ENCODE results near the gene UGGT2. TPM values are rescaled to one million over a fixed set of nuclear protein-coding genes. Genes with fewer than 3 reads are reported as not detected.

Gene UGGT2
- total RNA-seq, 1 experiment from 2014 or later, result 34.5 TPM

- H3K9me3 Mint-ChIP-seq, result no peaks in the 10 kb centered on the region
- no peaks in the 10 kb centered on the region for H3K27me3 Mint-ChIP-seq (ENCODE audit: low read depth)
- Histone ChIP-seq H2BK12ac (ENCODE audit: insufficient read length, low read depth, low read length) (no peak overlapping the region), H2BK5ac (ENCODE audit: insufficient read length, low read length) (no peak overlapping the region), H3K14ac (ENCODE audit: insufficient read depth, low read length) (no peak overlapping the region), H2BK120ac (ENCODE audit: low read depth, low read length, poor library complexity, severe bottlenecking) (no peak overlapping the region), H3K56ac (ENCODE audit: insufficient read length, low read depth, low read length) (no peak overlapping the region), H3K79me1 (ENCODE audit: insufficient read depth, low read depth, low read length, poor library complexity, severe bottlenecking) (no peaks in the 10 kb centered on the region), H3K4me2 (ENCODE audit: insufficient read depth, insufficient read length, low read length) (no peak overlapping the region), H3K9ac (ENCODE audit: extremely low read depth, insufficient read length, low read length) (no peak overlapping the region), H2AFZ (ENCODE audit: low read length) (no peak overlapping the region), H4K91ac (ENCODE audit: insufficient read length, low read depth, low read length) (no peak overlapping the region), H3T11ph (ENCODE audit: low read length) (no peak overlapping the region), H3K27ac (ENCODE audit: insufficient read length, low read depth, low read length) (no peak overlapping the region), H3K4me1 (ENCODE audit: insufficient read depth, low read length) (no peaks in the 10 kb centered on the region), H3K23ac (ENCODE audit: insufficient read length, low read depth, low read length) (no peak overlapping the region), H2BK15ac (ENCODE audit: low read depth, low read length) (no peak overlapping the region), H3K79me2 (ENCODE audit: insufficient read depth, low read length) (no peaks in the 10 kb centered on the region), H2AK5ac (ENCODE audit: insufficient read length, low read length) (no peak overlapping the region), H4K20me1 (ENCODE audit: control insufficient read depth, insufficient read depth, insufficient read length) (no peaks in the 10 kb centered on the region), H3K27me3 (ENCODE audit: insufficient read depth, low read length) (no peaks in the 10 kb centered on the region), H4K5ac (ENCODE audit: insufficient read length, low read depth, low read length) (no peak overlapping the region), H4K8ac (replicated peaks; ENCODE audit: insufficient read length, low read depth, low read length) (no peak overlapping the region), H3K18ac (ENCODE audit: insufficient read length, low read depth, low read length) (no peak overlapping the region), H3K9me3 (ENCODE audit: control insufficient read depth, low read depth, low read length) (no peaks in the 10 kb centered on the region), H3K4ac (ENCODE audit: low read depth, low read length) (no peak overlapping the region), H2BK20ac (ENCODE audit: low read depth, low read length, poor library complexity, severe bottlenecking) (no peak overlapping the region), H3K23me2 (ENCODE audit: insufficient read length, low read depth, low read length, poor library complexity, severe bottlenecking) (no peaks in the 10 kb centered on the region)
- no CpG with 5 or more reads among the region's 3 CpGs for WGBS (ENCODE audit: extremely low coverage, insufficient read length, low lambda C conversion rate)
- no peaks in the 10 kb centered on the region for H3K4me1 Mint-ChIP-seq
- no peak overlapping the region for H3K27ac Mint-ChIP-seq
- TF ChIP-seq CTCF (conservative IDR thresholded peaks at IDR 0.05), result no peak
- no peak overlapping the region for H3K4me3 Mint-ChIP-seq
- no peaks in the 10 kb centered on the region; a peak in 3 of 7 replicates for H3K36me3 Mint-ChIP-seq (ENCODE audit: insufficient read depth in 1 of 3, low read depth in 3 of 3)
- DNase-seq, result no peak
These were observed 156.9 kb downstream of the UGGT2 start for GRCh38 chr13:95896301-95896700.
